GM18505 (cell line): ENCODE data around the gene TARBP1.
"Not testable (repeated sequence)": the region's sequence is repeated elsewhere in the genome, so short reads cannot be mapped to it uniquely, and the experiment has no call there.

Experiments
- ATAC-seq: cut with Tn5 transposase; IDR thresholded peaks from one replicate; pipeline ENCODE4 v1.9.1; 2021; ENCODE audit not compliant: unreplicated experiment
- POLR2A ChIP-seq: IDR thresholded peaks from 4 replicates; pipeline ENCODE4 v1.6.1; 2011; ENCODE audit warnings: borderline replicate concordance; ENCODE audit not compliant: insufficient read depth, insufficient read length; ENCODE audit errors: extremely low read depth

The TARBP1 gene, protein sequence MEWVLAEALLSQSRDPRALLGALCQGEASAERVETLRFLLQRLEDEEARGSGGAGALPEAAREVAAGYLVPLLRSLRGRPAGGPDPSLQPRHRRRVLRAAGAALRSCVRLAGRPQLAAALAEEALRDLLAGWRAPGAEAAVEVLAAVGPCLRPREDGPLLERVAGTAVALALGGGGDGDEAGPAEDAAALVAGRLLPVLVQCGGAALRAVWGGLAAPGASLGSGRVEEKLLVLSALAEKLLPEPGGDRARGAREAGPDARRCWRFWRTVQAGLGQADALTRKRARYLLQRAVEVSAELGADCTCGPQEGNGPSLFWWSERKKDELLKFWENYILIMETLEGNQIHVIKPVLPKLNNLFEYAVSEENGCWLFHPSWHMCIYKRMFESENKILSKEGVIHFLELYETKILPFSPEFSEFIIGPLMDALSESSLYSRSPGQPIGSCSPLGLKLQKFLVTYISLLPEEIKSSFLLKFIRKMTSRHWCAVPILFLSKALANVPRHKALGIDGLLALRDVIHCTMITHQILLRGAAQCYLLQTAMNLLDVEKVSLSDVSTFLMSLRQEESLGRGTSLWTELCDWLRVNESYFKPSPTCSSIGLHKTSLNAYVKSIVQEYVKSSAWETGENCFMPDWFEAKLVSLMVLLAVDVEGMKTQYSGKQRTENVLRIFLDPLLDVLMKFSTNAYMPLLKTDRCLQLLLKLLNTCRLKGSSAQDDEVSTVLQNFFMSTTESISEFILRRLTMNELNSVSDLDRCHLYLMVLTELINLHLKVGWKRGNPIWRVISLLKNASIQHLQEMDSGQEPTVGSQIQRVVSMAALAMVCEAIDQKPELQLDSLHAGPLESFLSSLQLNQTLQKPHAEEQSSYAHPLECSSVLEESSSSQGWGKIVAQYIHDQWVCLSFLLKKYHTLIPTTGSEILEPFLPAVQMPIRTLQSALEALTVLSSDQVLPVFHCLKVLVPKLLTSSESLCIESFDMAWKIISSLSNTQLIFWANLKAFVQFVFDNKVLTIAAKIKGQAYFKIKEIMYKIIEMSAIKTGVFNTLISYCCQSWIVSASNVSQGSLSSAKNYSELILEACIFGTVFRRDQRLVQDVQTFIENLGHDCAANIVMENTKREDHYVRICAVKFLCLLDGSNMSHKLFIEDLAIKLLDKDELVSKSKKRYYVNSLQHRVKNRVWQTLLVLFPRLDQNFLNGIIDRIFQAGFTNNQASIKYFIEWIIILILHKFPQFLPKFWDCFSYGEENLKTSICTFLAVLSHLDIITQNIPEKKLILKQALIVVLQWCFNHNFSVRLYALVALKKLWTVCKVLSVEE (N-terminal part only)

DNA sequence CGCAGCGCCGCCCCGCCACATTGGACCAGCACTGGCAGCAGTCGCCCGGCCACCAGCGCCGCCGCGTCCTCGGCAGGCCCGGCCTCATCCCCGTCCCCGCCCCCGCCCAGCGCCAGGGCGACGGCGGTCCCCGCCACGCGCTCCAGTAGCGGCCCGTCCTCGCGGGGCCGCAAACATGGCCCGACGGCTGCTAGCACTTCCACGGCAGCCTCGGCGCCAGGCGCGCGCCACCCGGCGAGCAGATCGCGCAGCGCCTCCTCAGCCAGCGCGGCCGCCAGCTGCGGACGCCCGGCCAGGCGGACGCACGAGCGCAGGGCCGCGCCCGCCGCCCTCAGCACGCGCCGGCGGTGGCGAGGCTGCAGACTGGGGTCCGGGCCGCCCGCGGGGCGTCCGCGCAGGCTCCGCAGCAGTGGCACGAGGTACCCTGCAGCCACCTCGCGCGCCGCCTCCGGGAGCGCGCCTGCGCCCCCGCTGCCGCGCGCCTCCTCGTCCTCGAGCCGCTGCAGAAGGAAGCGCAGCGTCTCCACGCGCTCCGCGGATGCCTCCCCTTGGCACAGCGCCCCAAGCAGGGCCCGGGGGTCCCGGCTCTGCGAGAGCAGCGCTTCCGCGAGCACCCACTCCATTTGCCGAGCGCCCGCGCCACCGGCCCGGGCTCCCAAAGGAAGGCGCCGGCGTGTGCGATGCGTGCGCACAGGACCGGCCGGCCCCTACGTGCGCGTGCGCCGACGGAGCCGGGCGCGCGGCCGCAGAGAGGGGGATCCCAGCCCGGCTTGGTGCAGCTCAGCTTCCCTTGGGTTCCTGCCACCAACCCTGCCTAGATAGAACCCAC, at the start of gene TARBP1:
TSS of gene TARBP1 (minus strand) at position 699 of the 829 bp plus-strand sequence. CDS start at position 623, 76 bp downstream.
- peak; percentile 61 for ATAC-seq
- peak; percentile 85 for TF ChIP-seq POLR2A

DNA sequence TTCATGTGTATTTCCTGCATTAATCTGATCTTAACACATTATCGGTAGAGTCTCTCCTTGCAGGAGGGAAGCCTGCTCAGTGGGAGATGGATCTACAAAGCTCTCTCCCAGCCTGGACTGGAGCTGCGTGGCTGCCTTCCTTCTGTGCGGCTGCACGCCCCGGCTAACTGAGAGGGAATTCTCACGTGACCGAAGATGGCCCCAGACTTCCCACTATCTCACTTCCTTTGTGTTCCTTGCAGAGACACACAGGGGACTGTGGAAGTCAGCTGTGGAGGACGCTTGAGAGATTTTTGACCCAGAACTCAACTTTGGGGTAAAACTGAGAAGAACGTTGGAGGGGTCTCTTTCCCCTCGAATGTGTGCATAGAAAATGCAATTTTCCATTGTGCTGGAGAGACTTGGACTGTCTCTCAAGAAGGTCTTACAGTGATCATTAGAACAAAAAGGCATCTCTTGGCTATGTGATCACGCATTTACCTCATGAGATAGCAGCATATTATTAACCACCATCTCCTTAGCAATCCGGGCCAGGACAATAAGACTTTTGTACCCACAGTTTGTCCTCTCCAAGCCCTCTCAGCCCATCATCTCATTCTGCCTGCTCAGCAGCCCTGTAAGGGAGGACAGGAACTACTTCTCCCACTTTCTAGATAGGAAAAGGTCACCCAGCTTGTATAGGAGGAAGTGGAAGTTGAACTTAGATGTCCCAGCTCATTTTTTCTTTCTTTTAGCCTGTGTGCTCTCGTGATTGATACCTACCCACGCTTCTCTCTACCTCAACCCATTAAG, 49.3 kb upstream of the TARBP1 start:
- ATAC-seq: no peak
- no peak for TF ChIP-seq POLR2A

DNA sequence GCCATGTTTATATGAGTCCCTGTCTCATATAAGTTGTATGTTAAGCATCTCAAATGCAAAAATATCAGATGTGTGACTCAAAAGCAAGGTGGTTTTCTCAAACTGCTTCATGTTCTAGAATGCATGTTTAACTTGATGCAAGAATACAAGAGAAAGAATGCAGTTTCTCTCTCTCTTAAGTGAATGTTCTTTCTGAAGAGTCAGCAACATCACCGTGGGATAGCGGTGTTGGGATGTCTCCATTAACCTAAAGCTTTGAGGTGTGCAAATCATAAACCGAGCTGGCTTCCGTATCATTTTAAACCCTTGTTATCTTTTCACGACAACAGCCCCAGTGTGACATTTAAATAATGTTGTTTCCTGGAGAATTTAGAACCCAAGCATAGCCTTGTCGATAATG, 48.4 kb upstream of the TARBP1 start:
- TF ChIP-seq POLR2A: no peak
- ATAC-seq: no peak

DNA sequence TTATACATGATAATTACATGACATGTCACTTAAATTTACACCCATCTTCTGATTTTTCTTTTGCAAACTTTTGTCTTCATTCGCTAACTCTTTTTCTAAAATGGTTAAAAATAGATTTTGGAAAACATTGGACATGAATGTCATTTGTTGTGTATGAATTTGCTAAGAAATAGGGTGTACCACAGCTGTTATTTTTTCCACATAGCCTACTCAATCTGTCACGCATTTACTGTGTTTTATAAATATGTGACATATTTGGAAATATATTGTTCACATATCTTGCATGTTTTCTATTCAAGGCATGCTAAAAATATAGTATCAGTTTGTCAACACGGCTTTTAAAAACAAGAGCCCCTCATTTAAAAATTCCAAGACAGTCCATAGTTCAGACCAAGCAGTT, 47.9 kb upstream of the TARBP1 start:
- no peak for ATAC-seq
- no peak for TF ChIP-seq POLR2A

DNA sequence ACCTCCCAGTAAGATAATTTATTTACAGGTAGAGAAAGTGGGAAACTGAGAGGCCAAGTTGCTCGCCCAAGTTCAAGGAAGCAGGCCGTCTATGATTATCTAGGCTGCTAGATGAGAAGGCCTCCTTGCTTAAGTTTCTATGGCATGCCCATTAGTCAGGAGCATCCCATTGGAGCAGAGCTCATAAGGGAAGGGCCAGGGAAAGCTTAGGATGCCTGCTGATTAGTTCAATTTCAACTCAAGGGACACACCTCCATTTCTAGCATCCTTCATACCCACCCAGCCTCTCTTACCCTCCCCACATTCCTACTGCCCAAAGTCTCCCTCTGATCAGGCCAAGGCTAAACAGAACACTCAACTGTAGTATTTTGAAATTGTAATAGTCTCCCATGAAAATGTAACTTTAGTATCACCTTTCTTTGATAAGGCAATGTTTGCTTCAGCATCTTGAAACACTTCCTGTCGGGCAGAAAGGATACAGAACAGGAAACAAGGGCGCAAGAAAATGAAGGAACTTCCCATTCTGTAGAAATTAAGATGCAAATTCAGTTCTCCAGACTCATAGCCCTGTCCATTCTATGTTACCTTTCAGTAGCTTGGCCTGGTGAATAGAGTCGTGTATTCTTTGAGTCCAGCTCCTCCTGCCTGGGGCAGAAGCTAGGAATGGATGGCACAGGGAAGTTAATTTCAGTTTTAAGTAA, 46.3 kb upstream of the TARBP1 start:
- TF ChIP-seq POLR2A: no peak
- no peak for ATAC-seq

DNA sequence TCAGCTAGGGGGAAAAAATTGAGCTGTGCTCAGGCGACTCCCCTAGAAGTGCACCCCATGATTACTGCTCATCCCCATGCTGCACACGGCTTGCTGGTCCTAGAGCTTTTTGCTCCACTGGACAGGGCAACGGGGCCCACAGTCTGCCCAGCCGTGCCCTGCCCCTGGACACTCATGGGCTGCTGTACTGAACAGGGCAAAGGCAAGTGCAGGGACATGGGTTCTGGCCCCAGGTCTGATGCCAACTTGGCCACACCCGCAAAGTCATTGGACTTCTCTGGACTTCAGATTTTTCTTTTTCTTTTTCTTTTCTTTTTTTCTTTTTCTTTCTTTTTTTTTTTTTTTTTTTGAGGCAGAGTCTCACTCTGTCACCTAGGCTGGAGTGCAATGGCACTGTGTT, 42.9 kb upstream of the TARBP1 start:
- ATAC-seq: no peak
- no peak for TF ChIP-seq POLR2A

DNA sequence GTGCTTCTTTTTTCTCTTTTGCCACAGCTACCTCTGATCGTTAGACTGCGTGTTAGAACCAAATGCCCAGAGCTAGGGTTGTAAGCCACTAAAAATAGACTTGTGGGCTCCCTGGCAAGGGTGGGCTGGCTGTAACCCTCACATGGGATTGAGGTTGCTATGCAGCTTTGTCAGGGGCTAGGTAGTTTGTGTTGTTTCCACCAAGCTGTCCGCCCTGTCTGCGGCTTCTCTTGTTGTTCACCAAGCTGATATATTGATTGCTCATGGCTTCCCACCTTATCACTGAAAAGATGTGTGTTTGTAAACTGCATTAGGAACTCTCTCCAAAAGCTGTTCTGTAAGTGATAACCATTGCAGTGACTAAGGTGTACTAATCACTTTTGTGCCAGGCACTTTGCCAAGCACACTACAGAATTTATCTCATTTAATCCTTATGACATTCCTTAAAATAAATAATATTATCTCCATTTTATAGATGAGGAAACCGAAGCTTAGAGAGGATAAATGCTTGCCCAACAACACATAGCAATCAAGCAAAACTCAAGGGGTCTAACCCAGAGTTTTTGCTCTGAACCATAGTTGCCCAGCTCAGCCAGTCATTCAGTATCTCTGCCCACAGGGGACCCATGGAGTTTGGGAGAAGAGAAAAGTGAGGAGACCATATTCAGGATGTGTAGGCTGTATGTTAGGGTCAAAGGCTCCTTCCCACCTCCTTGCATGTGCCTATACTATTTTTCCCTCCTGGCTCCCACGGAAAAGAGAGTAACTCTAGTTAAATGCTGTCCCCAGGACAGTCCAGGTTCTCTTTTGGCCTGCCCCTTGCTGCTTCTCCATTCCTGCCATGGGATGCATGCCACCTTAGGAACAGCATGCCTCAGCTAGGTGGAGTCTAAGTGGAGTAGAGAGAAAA, 42.2 kb upstream of the TARBP1 start:
- no peak for ATAC-seq
- TF ChIP-seq POLR2A: no peak

DNA sequence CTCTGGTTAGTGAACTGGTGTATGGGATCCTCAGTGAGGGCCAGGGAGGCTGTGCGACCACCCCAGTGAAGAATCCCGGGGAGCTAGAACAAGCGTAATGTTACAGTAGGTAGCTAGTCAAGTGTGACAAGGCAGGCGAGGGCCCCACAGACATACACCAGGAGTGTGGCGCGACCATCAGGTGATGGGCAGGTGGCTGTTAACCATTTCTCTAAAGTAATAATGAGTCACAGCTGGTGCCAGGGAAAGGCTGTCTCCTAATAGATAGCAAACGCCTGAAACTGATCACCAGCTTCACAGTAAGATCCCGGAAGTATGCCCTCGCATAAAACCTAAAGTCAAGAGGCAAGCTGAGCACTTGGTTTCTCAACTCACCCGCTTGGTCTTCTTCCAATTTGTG, 40.5 kb upstream of the TARBP1 start:
- no peak for ATAC-seq

DNA sequence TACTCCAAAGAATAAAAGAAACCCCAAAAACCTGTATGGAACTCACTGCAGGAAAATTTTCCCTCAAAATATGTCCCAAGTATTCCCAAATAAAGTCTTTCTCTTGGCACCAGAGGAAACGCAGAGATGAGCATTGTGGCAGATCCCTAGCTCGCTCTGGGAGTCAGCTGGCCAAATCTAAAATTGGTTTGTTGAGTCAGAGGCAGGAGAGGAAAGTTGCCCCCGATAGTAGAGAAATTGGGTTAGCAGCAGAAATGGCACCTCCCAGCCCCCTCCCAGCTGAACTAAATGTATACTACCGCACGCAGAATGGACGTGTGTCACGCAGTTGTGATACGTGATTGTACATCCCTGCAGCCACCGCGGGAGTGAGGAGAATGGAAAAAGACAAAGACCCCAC, 39.9 kb upstream of the TARBP1 start:
- no peak for TF ChIP-seq POLR2A
- ATAC-seq: no peak

More for the DNA sequence above, 40.5 kb upstream of the TARBP1 start:
- TF ChIP-seq POLR2A: no peak

DNA sequence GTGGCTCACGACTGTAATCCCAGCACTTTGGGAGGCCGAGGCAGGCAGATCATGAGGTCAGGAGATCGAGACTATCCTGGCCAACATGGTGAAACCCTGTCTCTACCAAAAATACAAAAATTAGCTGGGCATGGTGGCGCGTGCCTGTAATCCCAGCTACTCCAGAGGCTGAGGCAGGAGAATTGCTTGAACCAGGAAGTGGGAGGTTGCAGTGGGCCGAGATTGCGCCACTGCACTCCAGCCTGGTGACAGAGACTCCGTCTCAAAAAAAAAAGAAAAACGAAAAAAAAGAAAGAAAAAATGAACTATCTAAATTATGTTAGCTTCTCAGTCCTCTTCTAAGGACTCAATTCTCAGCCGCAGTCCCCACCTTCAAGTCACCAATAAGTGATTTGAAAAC, 39.1 kb upstream of the TARBP1 start:
- not testable (repeated sequence) for ATAC-seq
